HEK293 (cell line): ENCODE data around the gene CALHM1.

Experiments used
- CTCF ChIA-PET: fragments of 350-600 bp; formaldehyde crosslinking; extraction: SDS; loops from one replicate; lab custom pipeline; 2021; ENCODE audit warnings: antibody characterized with exemption; lab: Yijun Ruan, JAX
- POLR2A ChIA-PET: fragments of 300-600 bp; formaldehyde crosslinking; extraction: SDS; loops from one replicate; lab custom pipeline; 2020; ENCODE audit warnings: antibody characterized with exemption, inconsistent platforms; lab: Yijun Ruan, JAX
- H3K27ac ChIP-seq: fragments of 200-500 bp; sonication (Bioruptor generic); 2 replicates; pipeline ENCODE4 v1.5.1; 2014; ENCODE audit warnings: low read depth, low read length, control low read depth, inconsistent platforms; ENCODE audit errors: extremely low read depth
- H3K36me3 ChIP-seq, 2 experiments: fragments of 200-500 bp in 1 of 2; sonication (Bioruptor generic) in 1 of 2; 1 replicate in 1 of 2; 2 replicates in 1 of 2; pipeline ENCODE4 v1.5.1; 2014 to 2017; ENCODE audit warnings: inconsistent platforms in 2 of 2, low read length in 2 of 2; ENCODE audit not compliant: control insufficient read depth in 2 of 2, insufficient read depth in 1 of 2
- H3K4me1 ChIP-seq: fragments of 200-500 bp; sonication (Bioruptor generic); 2 replicates; pipeline ENCODE4 v1.5.1; 2014; ENCODE audit warnings: mild to moderate bottlenecking, low read length, inconsistent platforms; ENCODE audit not compliant: control insufficient read depth, insufficient read depth
- H3K4me3 ChIP-seq: 2 replicates; pipeline ENCODE4 v1.5.1; 2011; ENCODE audit warnings: low read depth, mild to moderate bottlenecking, control low read depth, low read length, moderate library complexity
- H3K9me3 ChIP-seq: fragments of 200-500 bp; sonication (Bioruptor generic); 2 replicates; pipeline ENCODE4 v1.5.1; 2014; ENCODE audit warnings: low read depth, low read length, inconsistent platforms; ENCODE audit not compliant: control insufficient read depth, insufficient read depth
- KLF1 ChIP-seq: fragments of 450-650 bp; formaldehyde crosslinking; IDR thresholded peaks from 2 replicates; pipeline ENCODE4 v1.5.1; 2016; ENCODE audit warnings: missing biosample characterization, missing genetic modification characterization
- KLF8 ChIP-seq: fragments of 450-650 bp; formaldehyde crosslinking; IDR thresholded peaks from 2 replicates; pipeline ENCODE4 v1.5.1; 2016; ENCODE audit warnings: missing biosample characterization, missing genetic modification characterization
- MEIS1 ChIP-seq: sonication (generic); formaldehyde crosslinking; IDR thresholded peaks from 2 replicates; pipeline ENCODE4 v1.8.1; 2022; ENCODE audit warnings: missing genetic modification reagents, mild to moderate bottlenecking, borderline replicate concordance
- PBX3 ChIP-seq: sonication (generic); formaldehyde crosslinking; IDR thresholded peaks from 2 replicates; pipeline ENCODE4 v1.8.1; 2022; ENCODE audit warnings: mild to moderate bottlenecking, moderate library complexity, missing genetic modification reagents
- SALL2 ChIP-seq: fragments of 450-650 bp; formaldehyde crosslinking; IDR thresholded peaks from 2 replicates; pipeline ENCODE4 v1.5.0; 2017; ENCODE audit warnings: missing biosample characterization, mild to moderate bottlenecking, missing genetic modification characterization, borderline replicate concordance
- ZIC2 ChIP-seq: fragments of 450-650 bp; formaldehyde crosslinking; IDR thresholded peaks from 2 replicates; pipeline ENCODE4 v1.5.1; 2016; ENCODE audit warnings: missing biosample characterization, missing genetic modification characterization
- ZNF292 ChIP-seq: fragments of 450-650 bp; formaldehyde crosslinking; IDR thresholded peaks from 2 replicates; pipeline ENCODE4 v1.5.1; 2016; ENCODE audit warnings: low read depth, missing biosample characterization, missing genetic modification characterization, borderline replicate concordance
- ZNF501 ChIP-seq: fragments of 450-650 bp; formaldehyde crosslinking; IDR thresholded peaks from 2 replicates; pipeline ENCODE4 v1.5.1; 2016; ENCODE audit warnings: missing biosample characterization, missing genetic modification characterization
- ZNF621 ChIP-seq: fragments of 450-650 bp; formaldehyde crosslinking; IDR thresholded peaks from 2 replicates; pipeline ENCODE4 v1.5.1; 2017; ENCODE audit warnings: missing biosample characterization, missing genetic modification characterization
- ZNF626 ChIP-seq: fragments of 450-650 bp; sonication (Bioruptor Pico); formaldehyde crosslinking; IDR thresholded peaks from 2 replicates; pipeline ENCODE4 v1.5.1; 2018; ENCODE audit warnings: missing biosample characterization, missing genetic modification characterization, inconsistent platforms
- ZNF658 ChIP-seq: fragments of 450-650 bp; formaldehyde crosslinking; IDR thresholded peaks from 2 replicates; pipeline ENCODE4; 2016; ENCODE audit warnings: missing biosample characterization, missing genetic modification characterization
- ZXDB ChIP-seq: fragments of 450-650 bp; formaldehyde crosslinking; IDR thresholded peaks from 2 replicates; pipeline ENCODE4 v1.5.1; 2016; ENCODE audit warnings: missing biosample characterization, missing genetic modification characterization
- TF ChIP-seq, protein P1 (sequence below): fragments of 450-650 bp; formaldehyde crosslinking; IDR thresholded peaks from 2 replicates; pipeline ENCODE4 v1.5.1; 2016; ENCODE audit warnings: missing biosample characterization, missing genetic modification characterization
- TF ChIP-seq, protein P2 (sequence below): fragments of 450-650 bp; formaldehyde crosslinking; IDR thresholded peaks from 2 replicates; pipeline ENCODE4 v1.5.1; 2017; ENCODE audit warnings: missing biosample characterization, missing genetic modification characterization
- TF ChIP-seq, protein P3 (sequence below): fragments of 450-650 bp; formaldehyde crosslinking; IDR thresholded peaks from 2 replicates; pipeline ENCODE4 v1.5.1; 2016; ENCODE audit warnings: missing biosample characterization, missing genetic modification characterization
- TF ChIP-seq, protein P4 (sequence below): fragments of 450-650 bp; formaldehyde crosslinking; IDR thresholded peaks from 2 replicates; pipeline ENCODE4 v1.5.1; 2016; ENCODE audit warnings: missing biosample characterization, missing genetic modification characterization

CALHM1 gene

DNA sequence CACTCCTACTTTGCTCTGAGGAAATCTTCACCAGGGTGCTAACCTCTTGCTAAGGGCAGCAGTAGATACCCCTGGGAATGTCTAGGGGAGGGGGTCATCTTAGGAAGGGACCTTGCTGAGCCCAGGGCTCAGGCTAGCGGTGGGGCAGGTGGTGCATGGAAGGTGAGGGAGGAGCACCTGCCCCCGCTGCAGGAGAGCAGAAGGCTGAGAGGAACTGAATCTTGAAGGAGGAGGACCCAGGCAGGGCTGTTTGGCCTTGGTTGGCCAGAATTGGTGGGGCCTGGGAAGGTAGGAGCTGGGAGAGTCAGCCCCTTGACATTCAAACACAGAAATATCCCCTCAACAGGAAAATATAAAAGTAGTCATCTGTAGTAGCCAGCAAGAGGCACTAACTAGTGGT is 13.3 kb upstream of the CALHM1 start:
- CTCF ChIA-PET = interaction anchor here (1.0 kb wide), 1 partner anchor 9 kb away, joined by 10 read pairs; no protein-coding TSS in a partner anchor
- no peaks in the 10 kb centered on the region for H3K9me3 ChIP-seq
- no peak overlapping the region for H3K4me3 ChIP-seq
- no peak overlapping the region for H3K27ac ChIP-seq
- POLR2A ChIA-PET = no interaction called here
- H3K4me1 ChIP-seq = no peaks in the 10 kb centered on the region
- TF ChIP-seq ZNF621 (tag by site-specific recombination) (no peak), ZNF658 (tag by site-specific recombination) (no peak), SALL2 (tag by site-specific recombination) (no peak), MEIS1 (no peak), ZNF501 (tag by site-specific recombination) (no peak), PBX3 (no peak)
- no peaks in the 10 kb centered on the region for H3K36me3 ChIP-seq

GRCh38 chr10:103470761-103471653 is 12.3 kb upstream of the CALHM1 start:
- H3K9me3 ChIP-seq = no peaks in the 10 kb centered on the region
- H3K36me3 ChIP-seq = no peaks in the 10 kb centered on the region
- POLR2A ChIA-PET = no interaction called here
- no peaks in the 10 kb centered on the region for H3K4me1 ChIP-seq
- no peak overlapping the region for H3K27ac ChIP-seq
- CTCF ChIA-PET = interaction anchor here (0.6 kb wide), 1 partner anchor 107 kb away, joined by 5 read pairs; no protein-coding TSS in a partner anchor
- H3K4me3 ChIP-seq = no peak overlapping the region
- TF ChIP-seq, protein P1, sequence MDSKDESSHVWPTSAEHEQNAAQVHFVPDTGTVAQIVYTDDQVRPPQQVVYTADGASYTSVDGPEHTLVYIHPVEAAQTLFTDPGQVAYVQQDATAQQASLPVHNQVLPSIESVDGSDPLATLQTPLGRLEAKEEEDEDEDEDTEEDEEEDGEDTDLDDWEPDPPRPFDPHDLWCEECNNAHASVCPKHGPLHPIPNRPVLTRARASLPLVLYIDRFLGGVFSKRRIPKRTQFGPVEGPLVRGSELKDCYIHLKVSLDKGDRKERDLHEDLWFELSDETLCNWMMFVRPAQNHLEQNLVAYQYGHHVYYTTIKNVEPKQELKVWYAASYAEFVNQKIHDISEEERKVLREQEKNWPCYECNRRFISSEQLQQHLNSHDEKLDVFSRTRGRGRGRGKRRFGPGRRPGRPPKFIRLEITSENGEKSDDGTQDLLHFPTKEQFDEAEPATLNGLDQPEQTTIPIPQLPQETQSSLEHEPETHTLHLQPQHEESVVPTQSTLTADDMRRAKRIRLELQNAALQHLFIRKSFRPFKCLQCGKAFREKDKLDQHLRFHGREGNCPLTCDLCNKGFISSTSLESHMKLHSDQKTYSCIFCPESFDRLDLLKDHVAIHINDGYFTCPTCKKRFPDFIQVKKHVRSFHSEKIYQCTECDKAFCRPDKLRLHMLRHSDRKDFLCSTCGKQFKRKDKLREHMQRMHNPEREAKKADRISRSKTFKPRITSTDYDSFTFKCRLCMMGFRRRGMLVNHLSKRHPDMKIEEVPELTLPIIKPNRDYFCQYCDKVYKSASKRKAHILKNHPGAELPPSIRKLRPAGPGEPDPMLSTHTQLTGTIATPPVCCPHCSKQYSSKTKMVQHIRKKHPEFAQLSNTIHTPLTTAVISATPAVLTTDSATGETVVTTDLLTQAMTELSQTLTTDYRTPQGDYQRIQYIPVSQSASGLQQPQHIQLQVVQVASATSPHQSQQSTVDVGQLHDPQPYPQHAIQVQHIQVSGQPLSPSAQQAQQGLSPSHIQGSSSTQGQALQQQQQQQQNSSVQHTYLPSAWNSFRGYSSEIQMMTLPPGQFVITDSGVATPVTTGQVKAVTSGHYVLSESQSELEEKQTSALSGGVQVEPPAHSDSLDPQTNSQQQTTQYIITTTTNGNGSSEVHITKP (tag by site-specific recombination) = peak; percentile 49
- TF ChIP-seq KLF1 (tag by site-specific recombination) (0 out of 2 replicates have a peak, but pooled peaks have one; percentile 20), ZXDB (tag by site-specific recombination) (no peak), KLF8 (tag by site-specific recombination) (no peak), ZNF626 (tag by site-specific recombination) (no peak), ZNF292 (tag by site-specific recombination) (no peak), ZIC2 (tag by site-specific recombination) (peak; percentile 13; the same call in 1 of the 2 replicates)
- TF ChIP-seq, protein P2, sequence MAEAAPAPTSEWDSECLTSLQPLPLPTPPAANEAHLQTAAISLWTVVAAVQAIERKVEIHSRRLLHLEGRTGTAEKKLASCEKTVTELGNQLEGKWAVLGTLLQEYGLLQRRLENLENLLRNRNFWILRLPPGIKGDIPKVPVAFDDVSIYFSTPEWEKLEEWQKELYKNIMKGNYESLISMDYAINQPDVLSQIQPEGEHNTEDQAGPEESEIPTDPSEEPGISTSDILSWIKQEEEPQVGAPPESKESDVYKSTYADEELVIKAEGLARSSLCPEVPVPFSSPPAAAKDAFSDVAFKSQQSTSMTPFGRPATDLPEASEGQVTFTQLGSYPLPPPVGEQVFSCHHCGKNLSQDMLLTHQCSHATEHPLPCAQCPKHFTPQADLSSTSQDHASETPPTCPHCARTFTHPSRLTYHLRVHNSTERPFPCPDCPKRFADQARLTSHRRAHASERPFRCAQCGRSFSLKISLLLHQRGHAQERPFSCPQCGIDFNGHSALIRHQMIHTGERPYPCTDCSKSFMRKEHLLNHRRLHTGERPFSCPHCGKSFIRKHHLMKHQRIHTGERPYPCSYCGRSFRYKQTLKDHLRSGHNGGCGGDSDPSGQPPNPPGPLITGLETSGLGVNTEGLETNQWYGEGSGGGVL (tag by site-specific recombination) = peak; percentile 36; the same call in 1 of the 2 replicates
- TF ChIP-seq, protein P3, sequence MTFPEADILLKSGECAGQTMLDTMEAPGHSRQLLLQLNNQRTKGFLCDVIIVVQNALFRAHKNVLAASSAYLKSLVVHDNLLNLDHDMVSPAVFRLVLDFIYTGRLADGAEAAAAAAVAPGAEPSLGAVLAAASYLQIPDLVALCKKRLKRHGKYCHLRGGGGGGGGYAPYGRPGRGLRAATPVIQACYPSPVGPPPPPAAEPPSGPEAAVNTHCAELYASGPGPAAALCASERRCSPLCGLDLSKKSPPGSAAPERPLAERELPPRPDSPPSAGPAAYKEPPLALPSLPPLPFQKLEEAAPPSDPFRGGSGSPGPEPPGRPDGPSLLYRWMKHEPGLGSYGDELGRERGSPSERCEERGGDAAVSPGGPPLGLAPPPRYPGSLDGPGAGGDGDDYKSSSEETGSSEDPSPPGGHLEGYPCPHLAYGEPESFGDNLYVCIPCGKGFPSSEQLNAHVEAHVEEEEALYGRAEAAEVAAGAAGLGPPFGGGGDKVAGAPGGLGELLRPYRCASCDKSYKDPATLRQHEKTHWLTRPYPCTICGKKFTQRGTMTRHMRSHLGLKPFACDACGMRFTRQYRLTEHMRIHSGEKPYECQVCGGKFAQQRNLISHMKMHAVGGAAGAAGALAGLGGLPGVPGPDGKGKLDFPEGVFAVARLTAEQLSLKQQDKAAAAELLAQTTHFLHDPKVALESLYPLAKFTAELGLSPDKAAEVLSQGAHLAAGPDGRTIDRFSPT (tag by site-specific recombination) = no peak
- TF ChIP-seq, protein P4, sequence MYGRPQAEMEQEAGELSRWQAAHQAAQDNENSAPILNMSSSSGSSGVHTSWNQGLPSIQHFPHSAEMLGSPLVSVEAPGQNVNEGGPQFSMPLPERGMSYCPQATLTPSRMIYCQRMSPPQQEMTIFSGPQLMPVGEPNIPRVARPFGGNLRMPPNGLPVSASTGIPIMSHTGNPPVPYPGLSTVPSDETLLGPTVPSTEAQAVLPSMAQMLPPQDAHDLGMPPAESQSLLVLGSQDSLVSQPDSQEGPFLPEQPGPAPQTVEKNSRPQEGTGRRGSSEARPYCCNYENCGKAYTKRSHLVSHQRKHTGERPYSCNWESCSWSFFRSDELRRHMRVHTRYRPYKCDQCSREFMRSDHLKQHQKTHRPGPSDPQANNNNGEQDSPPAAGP = peak; percentile 52; the same call in 1 of the 2 replicates
